Skin epidermis (tissue), 12 donors: Measurements from ENCODE around the gene SAXO2.
"Not testable (repeated sequence)": the region's sequence is repeated elsewhere in the genome, so short reads cannot be mapped to it uniquely, and the experiment has no call there.

Experiments used
- H3K27ac ChIP-seq, 21 experiments: fragments of 200-600 bp; sonication (generic) in 11 of 21; one replicate each; pipeline ENCODE4 v1.5.0; 2020; ENCODE audit warnings: mild to moderate bottlenecking in 3 of 21, inconsistent platforms in 2 of 21, moderate library complexity in 2 of 21
- H3K4me3 ChIP-seq, 7 experiments: fragments of 200-600 bp; sonication (generic) in 2 of 7; one replicate each; pipeline ENCODE4 v1.5.0; 2020; ENCODE audit warnings: inconsistent platforms in 2 of 7, mild to moderate bottlenecking in 2 of 7, moderate library complexity in 1 of 7

Gene SAXO2

GRCh38 chr15:82312586-82313349 is 50.1 kb downstream of the SAXO2 start:
- no peak overlapping the region for H3K27ac ChIP-seq

GRCh38 chr15:82313446-82313845 is 50.8 kb downstream of the SAXO2 start:
- Histone ChIP-seq H3K27ac (no peak overlapping the region), H3K4me3 (no peak overlapping the region)

More at GRCh38 chr15:82312586-82313349, 50.1 kb downstream of the SAXO2 start:
- no peak overlapping the region for H3K4me3 ChIP-seq

GRCh38 chr15:82313951-82314768 is 51.5 kb downstream of the SAXO2 start:
- H3K27ac ChIP-seq, H3K4me3 ChIP-seq: not testable (repeated sequence)

- no peak overlapping the region for H3K4me3 ChIP-seq
- H3K27ac ChIP-seq: no peak overlapping the region
Measured at GRCh38 chr15:82314769-82315518, 52.3 kb downstream of the SAXO2 start.

GRCh38 chr15:82315519-82316246 is 53.1 kb downstream of the SAXO2 start:
- H3K4me3 ChIP-seq: no peak overlapping the region
- H3K27ac ChIP-seq: no peak overlapping the region

GRCh38 chr15:82316247-82317090 is 53.9 kb downstream of the SAXO2 start:
- not testable (repeated sequence) for H3K27ac ChIP-seq, H3K4me3 ChIP-seq

GRCh38 chr15:82317091-82317489 is 54.5 kb downstream of the SAXO2 start:
- Histone ChIP-seq H3K27ac (no peak overlapping the region), H3K4me3 (no peak overlapping the region)

GRCh38 chr15:82317516-82317915 is 54.9 kb downstream of the SAXO2 start:
- H3K27ac ChIP-seq, H3K4me3 ChIP-seq: not testable (repeated sequence)

GRCh38 chr15:82318281-82318680 is 55.7 kb downstream of the SAXO2 start:
- H3K27ac ChIP-seq, H3K4me3 ChIP-seq: not testable (repeated sequence)

- not testable (repeated sequence) for H3K4me3 ChIP-seq
Measured at GRCh38 chr15:82319522-82320278, 57.1 kb downstream of the SAXO2 start.

GRCh38 chr15:82320861-82321260 is 58.2 kb downstream of the SAXO2 start:
- H3K4me3 ChIP-seq, H3K27ac ChIP-seq: not testable (repeated sequence)

More at GRCh38 chr15:82319522-82320278, 57.1 kb downstream of the SAXO2 start:
- H3K27ac ChIP-seq: not testable (repeated sequence)

- H3K27ac ChIP-seq, H3K4me3 ChIP-seq: not testable (repeated sequence)
Measured at GRCh38 chr15:82322488-82322887, 59.9 kb downstream of the SAXO2 start.

GRCh38 chr15:82324831-82325230 is 62.2 kb downstream of the SAXO2 start:
- H3K4me3 ChIP-seq, H3K27ac ChIP-seq: not testable (repeated sequence)

- H3K4me3 ChIP-seq, H3K27ac ChIP-seq: not testable (repeated sequence)
Measured at GRCh38 chr15:82325646-82326045, 63.0 kb downstream of the SAXO2 start.

GRCh38 chr15:82326896-82327295 is 64.3 kb downstream of the SAXO2 start:
- H3K27ac ChIP-seq, H3K4me3 ChIP-seq: not testable (repeated sequence)

GRCh38 chr15:82327372-82327771 is 64.8 kb downstream of the SAXO2 start:
- not testable (repeated sequence) for H3K4me3 ChIP-seq, H3K27ac ChIP-seq

- H3K27ac ChIP-seq, H3K4me3 ChIP-seq: not testable (repeated sequence)
Measured at GRCh38 chr15:82329039-82329438, 66.4 kb downstream of the SAXO2 start.

- H3K27ac ChIP-seq, H3K4me3 ChIP-seq: not testable (repeated sequence)
Measured at GRCh38 chr15:82330921-82331320, 68.3 kb downstream of the SAXO2 start.
